Upper lobe of left lung (tissue), 6 donors: ENCODE data around the gene IGFLR1. TPM values are rescaled to one million over a fixed set of nuclear protein-coding genes. Genes with fewer than 3 reads are reported as not detected.

Source experiments
- ATAC-seq, 2 donors: fragments of 200-7000 bp; cut with Tn5 transposase; one replicate each; pipeline ENCODE4 v1.9.1; 2022; ENCODE audit warnings: mild to moderate bottlenecking in 2 of 2, moderate library complexity in 2 of 2; ENCODE audit not compliant: low FRiP score in 2 of 2
- DNase-seq, 2 donors: peaks; one replicate each; pipeline ENCODE4 v3.0.0-alpha.2; 2019 to 2020
- H3K27ac ChIP-seq, 4 donors: fragments of 200-600 bp; sonication (generic); one replicate each; pipeline ENCODE4 v1.5.1; 2016 to 2019
- H3K27me3 ChIP-seq, 4 donors: fragments of 200-600 bp; sonication (generic); one replicate each; pipeline ENCODE4 v1.5.1; 2017 to 2019
- H3K36me3 ChIP-seq, 4 donors: fragments of 200-600 bp; sonication (generic); one replicate each; pipeline ENCODE4 v1.5.1; 2016 to 2019
- H3K4me1 ChIP-seq, 4 donors: fragments of 200-600 bp; sonication (generic); one replicate each; pipeline ENCODE4 v1.5.1; 2018 to 2019
- H3K4me3 ChIP-seq, 4 donors: fragments of 200-600 bp; sonication (generic); one replicate each; pipeline ENCODE4 v1.5.1; 2017 to 2019; ENCODE audit warnings: mild to moderate bottlenecking in 2 of 4, moderate library complexity in 1 of 4
- H3K9me3 ChIP-seq, 4 donors: fragments of 200-600 bp; sonication (generic); one replicate each; pipeline ENCODE4 v1.5.1; 2018 to 2019
- CTCF ChIP-seq, 6 experiments: fragments of 450-650 bp in 4 of 6; fragments of 200-600 bp in 2 of 6; sonication (generic) in 2 of 6; IDR thresholded peaks; one replicate each; pipeline ENCODE4 v1.5.1; 2016 to 2019; ENCODE audit warnings: antibody characterized with exemption in 6 of 6
- EP300 ChIP-seq, 4 donors: sonication (generic); formaldehyde crosslinking; IDR thresholded peaks; one replicate each; pipeline ENCODE4 v1.5.1; 2017; ENCODE audit warnings: antibody characterized with exemption in 4 of 4, control low read depth in 2 of 4
- POLR2A ChIP-seq, 4 donors: fragments of 450-650 bp; IDR thresholded peaks; one replicate each; pipeline ENCODE4 v1.5.1; 2016 to 2017; ENCODE audit warnings: antibody characterized with exemption in 4 of 4, mild to moderate bottlenecking in 2 of 4
- POLR2AphosphoS5 ChIP-seq, 2 donors: sonication (generic); formaldehyde crosslinking; IDR thresholded peaks; one replicate each; pipeline ENCODE4 v1.5.1; 2017; ENCODE audit warnings: antibody characterized with exemption in 2 of 2
- WGBS, 2 donors: methylation state at CpG; one replicate each; pipeline ENCODE4 v1.1.5; 2017 to 2018; 5-methylcytosine and 5-hydroxymethylcytosine counted together
- total RNA-seq, 6 donors: library from RNA; depleted of rRNA in 4 of 6; stranded (reverse); fragments of >200 nt in 4 of 6; gene quantifications; one replicate each; pipeline versions ENCODE4 v1.1.0 to v1.2.1, GENCODE V29; 2016 to 2021
- donor health status: DM: no; HTN: no; CAD: no; lungs with moderate emphysema.
- donor health status: DM: no; HTN: yes; CAD: no; lungs with severe emphysema.

The IGFLR1 gene
- total RNA-seq, 6 donors from 2014 or later: 6.4 to 28.4 (median 18.8) TPM

GRCh38 chr19:35730326-35730725, 11.9 kb downstream of the IGFLR1 start:
- TF ChIP-seq CTCF (IDR thresholded peaks at IDR 0.05) (no peak), EP300 (IDR thresholded peaks at IDR 0.05) (no peak), POLR2AphosphoS5 (IDR thresholded peaks at IDR 0.05) (no peak), POLR2A (IDR thresholded peaks at IDR 0.05) (no peak)
- ATAC-seq (no peak), DNase-seq (no peak)
- Histone ChIP-seq H3K9me3 (no peaks in the 10 kb centered on the region), H3K27ac (no peak overlapping the region), H3K4me1 (no peaks in the 10 kb centered on the region), H3K36me3 (peaks cover 61 to 100% (median 95%) of the 10 kb centered on the region in 4 donors), H3K4me3 (no peak overlapping the region), H3K27me3 (no peaks in the 10 kb centered on the region)
- 95 to 97% methylated on average over 18 of the region's 18 CpGs for WGBS, 2 donors

GRCh38 chr19:35729763-35730162, 12.5 kb downstream of the IGFLR1 start:
- DNase-seq (no peak), ATAC-seq (no peak)
- WGBS, 2 donors: 77 to 94% methylated on average over 3 to 11 of the region's 11 CpGs
- Histone ChIP-seq H3K4me1 (no peaks in the 10 kb centered on the region), H3K9me3 (no peaks in the 10 kb centered on the region), H3K36me3 (peaks cover 62 to 100% (median 97%) of the 10 kb centered on the region in 4 donors), H3K4me3 (no peak overlapping the region), H3K27me3 (no peaks in the 10 kb centered on the region), H3K27ac (no peak overlapping the region)
- TF ChIP-seq CTCF (IDR thresholded peaks at IDR 0.05) (no peak), EP300 (IDR thresholded peaks at IDR 0.05) (no peak), POLR2AphosphoS5 (IDR thresholded peaks at IDR 0.05) (no peak), POLR2A (IDR thresholded peaks at IDR 0.05) (no peak)

GRCh38 chr19:35729021-35729420, 13.2 kb downstream of the IGFLR1 start:
- Histone ChIP-seq H3K4me1 (no peaks in the 10 kb centered on the region), H3K27ac (no peak overlapping the region), H3K9me3 (no peaks in the 10 kb centered on the region), H3K36me3 (peaks cover 68 to 100% (median 97%) of the 10 kb centered on the region in 4 donors), H3K27me3 (no peaks in the 10 kb centered on the region), H3K4me3 (no peak overlapping the region)
- no peak for TF ChIP-seq POLR2A (IDR thresholded peaks at IDR 0.05)
- TF ChIP-seq POLR2AphosphoS5 (IDR thresholded peaks at IDR 0.05): no peak
- no peak for TF ChIP-seq EP300 (IDR thresholded peaks at IDR 0.05)
- TF ChIP-seq CTCF (IDR thresholded peaks at IDR 0.05): no peak
- 86 to 87% methylated on average over 17 to 18 of the region's 18 CpGs for WGBS, 2 donors
- no peak for ATAC-seq
- no peak for DNase-seq

GRCh38 chr19:35727956-35728706, 14.1 kb downstream of the IGFLR1 start:
- DNase-seq: no peak

More at GRCh38 chr19:35727956-35728706, 14.1 kb downstream of the IGFLR1 start:
- Histone ChIP-seq H3K36me3 (peaks cover 77 to 100% (median 97%) of the 10 kb centered on the region in 4 donors), H3K27ac (no peak overlapping the region), H3K27me3 (no peaks in the 10 kb centered on the region), H3K4me3 (no peak overlapping the region), H3K4me1 (no peaks in the 10 kb centered on the region), H3K9me3 (no peaks in the 10 kb centered on the region)
- no peak for TF ChIP-seq POLR2AphosphoS5 (IDR thresholded peaks at IDR 0.05)
- TF ChIP-seq CTCF (IDR thresholded peaks at IDR 0.05): no peak
- no peak for TF ChIP-seq POLR2A (IDR thresholded peaks at IDR 0.05)
- TF ChIP-seq EP300 (IDR thresholded peaks at IDR 0.05): no peak
- 94 to 97% methylated on average over 12 to 18 of the region's 19 CpGs for WGBS, 2 donors
- ATAC-seq: no peak
